Peyer's patch (tissue), 4 donors: ENCODE data around the gene CCDC39.

Experiments
- CTCF ChIP-seq, 6 experiments: fragments of 450-650 bp in 4 of 6; fragments of 200-600 bp in 2 of 6; sonication (generic) in 1 of 6; IDR thresholded peaks; one replicate each; pipeline ENCODE4 v1.5.1; 2017 to 2019; ENCODE audit warnings: antibody characterized with exemption in 6 of 6, mild to moderate bottlenecking in 3 of 6, moderate library complexity in 1 of 6
- POLR2A ChIP-seq, 2 donors: fragments of 450-650 bp; IDR thresholded peaks; one replicate each; pipeline ENCODE4 v1.5.1; 2017; ENCODE audit warnings: antibody characterized with exemption in 2 of 2, mild to moderate bottlenecking in 2 of 2, moderate library complexity in 2 of 2

- TF ChIP-seq POLR2A (IDR thresholded peaks at IDR 0.05) (no peak), CTCF (IDR thresholded peaks at IDR 0.05) (no peak)
These were observed 63.3 kb downstream of the CCDC39 start for GRCh38 chr3:180615954-180616353.
